HG03457 (cell line): ENCODE measurements around the gene C3orf70.

Source experiments
- ATAC-seq: cut with Tn5 transposase; IDR thresholded peaks from one replicate; pipeline ENCODE4 v1.9.1; 2021; ENCODE audit warnings: moderate number of reproducible peaks; ENCODE audit not compliant: unreplicated experiment

The C3orf70 gene

GRCh38 chr3:185057829-185058228 lies 95.0 kb downstream of the C3orf70 start:
- ATAC-seq, result no peak

DNA sequence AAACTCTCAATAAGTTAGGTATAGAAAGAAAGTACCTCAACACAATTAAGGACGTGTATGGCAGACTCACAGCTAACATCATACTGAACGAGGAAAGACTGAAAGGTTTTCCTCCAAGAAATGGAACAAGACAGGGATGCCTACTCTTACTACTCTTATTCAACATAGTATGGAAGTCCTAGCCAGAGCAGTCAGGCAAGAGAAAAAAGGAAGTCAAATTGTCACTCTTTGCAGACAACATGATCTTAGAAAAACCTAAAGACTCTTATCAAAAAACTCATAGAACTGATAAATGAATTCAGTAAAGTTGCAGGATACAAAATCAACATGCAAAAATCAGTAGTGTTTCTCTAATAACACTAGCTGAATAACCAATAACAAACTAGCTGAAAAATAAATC lies 96.0 kb downstream of the C3orf70 start:
- no peak for ATAC-seq

DNA sequence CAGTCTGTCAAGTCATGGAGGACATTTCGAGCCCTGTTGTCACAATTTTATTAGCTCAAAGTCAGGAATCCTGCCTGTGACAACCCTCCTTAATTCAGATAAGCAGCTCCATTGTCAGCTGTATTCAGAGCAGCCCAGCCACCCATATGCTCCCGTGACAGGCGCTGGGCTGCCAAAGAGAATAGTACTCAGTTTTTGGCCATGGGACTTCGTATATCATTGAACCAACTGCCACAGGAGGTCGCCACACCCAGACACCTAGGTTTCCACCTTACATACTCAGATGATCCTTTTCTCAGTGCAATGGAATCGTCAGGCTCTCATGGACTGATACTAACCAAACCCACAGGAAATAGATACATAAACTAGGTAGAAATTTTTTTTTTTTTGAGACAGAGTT lies 100.2 kb downstream of the C3orf70 start:
- ATAC-seq, result no peak

GRCh38 chr3:185051801-185052200 lies 101.1 kb downstream of the C3orf70 start:
- ATAC-seq, result no peak

DNA sequence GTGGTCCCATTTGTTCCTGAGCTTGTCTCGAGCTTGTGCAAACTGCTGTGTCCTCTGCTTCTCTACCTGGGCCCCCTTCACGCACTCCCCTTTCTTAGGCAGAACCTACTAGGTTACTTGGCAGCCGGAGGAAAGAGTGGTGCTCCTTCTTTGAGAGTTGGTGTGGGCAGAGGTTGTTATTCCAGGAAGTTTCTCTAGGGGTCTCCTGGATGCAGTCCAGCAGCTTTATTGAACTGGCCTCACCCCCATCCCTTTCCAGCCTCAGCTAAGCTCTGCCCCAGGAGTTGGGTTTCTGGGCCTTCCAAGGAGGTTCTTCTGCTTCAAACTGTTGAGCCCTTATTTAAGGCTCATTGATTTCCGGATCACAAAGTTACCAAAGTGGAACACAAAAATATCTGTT lies 103.2 kb downstream of the C3orf70 start:
- no peak for ATAC-seq

- ATAC-seq, result no peak
Measured at GRCh38 chr3:185046603-185047002, 106.3 kb downstream of the C3orf70 start.

- no peak for ATAC-seq
Measured at GRCh38 chr3:185046164-185046515, 106.7 kb downstream of the C3orf70 start.

- ATAC-seq, result no peak
Measured at GRCh38 chr3:185042312-185043050, 110.4 kb downstream of the C3orf70 start.

DNA sequence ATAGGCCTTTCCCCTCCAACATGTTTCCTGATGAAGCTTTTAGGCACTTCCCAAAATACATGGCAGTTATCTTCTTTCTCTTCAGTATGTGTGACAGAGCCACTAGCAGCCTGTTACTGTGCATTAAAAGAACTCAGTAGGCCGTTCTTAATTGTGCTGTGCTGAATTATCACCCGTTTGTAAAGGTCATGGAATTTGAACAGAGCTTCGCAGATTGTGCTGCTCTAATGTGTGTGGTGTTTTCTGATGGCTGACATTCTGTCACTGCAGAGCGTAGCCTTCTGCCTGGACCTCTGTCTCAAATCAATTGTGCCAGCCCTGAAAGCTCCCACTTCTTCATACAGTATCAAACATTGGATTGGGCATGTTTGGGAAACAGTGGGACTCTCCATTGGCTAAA lies 111.3 kb downstream of the C3orf70 start:
- no peak for ATAC-seq

GRCh38 chr3:185040425-185040824 lies 112.4 kb downstream of the C3orf70 start:
- ATAC-seq, result no peak

DNA sequence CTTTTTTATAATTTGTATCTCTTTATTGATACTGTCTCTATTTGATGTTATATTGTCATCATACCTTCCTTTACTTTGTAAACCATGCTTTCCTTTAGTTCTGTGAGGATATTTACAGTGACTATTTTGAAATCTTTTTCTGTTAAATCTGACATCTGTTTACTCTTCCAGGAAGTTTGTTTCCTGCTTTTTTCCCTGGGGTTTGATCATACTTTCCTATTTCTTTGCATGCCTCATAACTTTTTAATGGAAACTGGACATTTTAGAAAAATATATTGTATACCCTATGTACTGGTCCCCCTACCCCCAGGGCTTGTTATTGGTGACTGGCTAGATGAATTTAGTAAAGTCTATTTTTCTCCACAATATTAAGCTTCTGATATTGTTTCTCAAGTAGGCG lies 115.1 kb downstream of the C3orf70 start:
- no peak for ATAC-seq

DNA sequence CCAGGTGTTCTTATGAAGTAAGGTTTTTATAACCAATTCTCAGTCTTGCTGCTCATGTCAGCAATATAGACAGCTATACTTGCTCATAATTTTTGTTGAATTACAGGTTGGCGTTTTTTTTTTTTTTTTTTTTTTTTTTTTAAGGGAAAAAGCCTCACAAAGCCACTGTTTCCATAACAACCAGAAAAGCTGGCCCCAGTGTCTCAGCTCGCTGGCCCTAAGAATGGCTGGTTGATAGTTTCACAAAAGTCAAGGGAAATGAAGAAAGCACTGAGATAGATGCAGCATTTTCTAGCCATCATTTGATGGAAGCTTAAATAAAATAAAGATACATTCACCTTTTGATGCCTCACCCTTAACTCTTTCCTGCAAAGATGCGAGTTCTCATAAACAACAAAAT lies 121.9 kb downstream of the C3orf70 start:
- no peak for ATAC-seq

DNA sequence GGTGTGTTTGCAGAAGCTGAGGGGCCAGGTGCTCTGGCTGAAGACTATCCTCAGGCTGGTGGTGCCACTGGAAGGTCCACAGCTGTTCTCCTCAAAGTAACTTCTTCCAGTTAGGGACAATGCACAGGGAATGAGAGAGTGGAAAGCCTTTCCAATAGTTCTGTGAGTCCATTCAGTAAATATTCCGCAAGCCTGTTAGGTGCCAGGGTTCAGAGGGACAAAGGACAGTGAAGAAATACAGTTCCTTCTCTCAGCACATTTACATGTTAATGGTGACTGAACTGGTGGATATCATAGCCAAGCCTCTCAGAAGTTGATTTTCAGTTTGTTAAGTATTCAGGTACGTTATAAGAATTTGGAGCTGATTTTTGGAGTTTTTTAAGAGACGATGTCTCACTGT lies 122.5 kb downstream of the C3orf70 start:
- ATAC-seq, result no peak

DNA sequence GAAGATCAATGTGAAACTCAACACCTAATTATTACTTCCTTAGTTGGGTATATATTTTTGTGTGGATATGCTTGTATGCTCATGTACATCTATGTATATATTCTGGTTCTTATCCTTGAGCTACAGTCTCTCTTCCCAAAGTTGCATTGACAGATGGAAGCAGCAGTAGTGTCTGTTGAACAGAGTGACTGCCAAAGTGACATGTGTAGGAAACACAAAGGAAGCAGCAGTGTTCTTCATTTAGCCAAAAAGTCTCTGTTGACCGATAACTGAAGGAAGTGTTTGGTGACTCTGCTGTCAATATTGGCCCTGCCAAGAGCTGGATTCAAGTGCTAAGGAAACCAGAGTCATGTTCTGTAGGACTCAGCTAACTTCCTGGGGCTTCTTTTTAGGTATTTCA lies 123.8 kb downstream of the C3orf70 start:
- no peak for ATAC-seq

GRCh38 chr3:185028121-185028520 lies 124.7 kb downstream of the C3orf70 start:
- ATAC-seq, result no peak
